HG02970 (cell line): ENCODE measurements around the gene BRD3.

ENCODE experiments used
- ATAC-seq: cut with Tn5 transposase; IDR thresholded peaks from one replicate; pipeline ENCODE4 v1.9.1; 2021; ENCODE audit warnings: mild to moderate bottlenecking, moderate library complexity, moderate number of reproducible peaks; ENCODE audit not compliant: unreplicated experiment, low FRiP score

The BRD3 gene

GRCh38 chr9:134055981-134056461, 11.8 kb downstream of the BRD3 start:
- ATAC-seq, result no peak

GRCh38 chr9:134054891-134055811, 12.7 kb downstream of the BRD3 start:
- no peak for ATAC-seq

DNA sequence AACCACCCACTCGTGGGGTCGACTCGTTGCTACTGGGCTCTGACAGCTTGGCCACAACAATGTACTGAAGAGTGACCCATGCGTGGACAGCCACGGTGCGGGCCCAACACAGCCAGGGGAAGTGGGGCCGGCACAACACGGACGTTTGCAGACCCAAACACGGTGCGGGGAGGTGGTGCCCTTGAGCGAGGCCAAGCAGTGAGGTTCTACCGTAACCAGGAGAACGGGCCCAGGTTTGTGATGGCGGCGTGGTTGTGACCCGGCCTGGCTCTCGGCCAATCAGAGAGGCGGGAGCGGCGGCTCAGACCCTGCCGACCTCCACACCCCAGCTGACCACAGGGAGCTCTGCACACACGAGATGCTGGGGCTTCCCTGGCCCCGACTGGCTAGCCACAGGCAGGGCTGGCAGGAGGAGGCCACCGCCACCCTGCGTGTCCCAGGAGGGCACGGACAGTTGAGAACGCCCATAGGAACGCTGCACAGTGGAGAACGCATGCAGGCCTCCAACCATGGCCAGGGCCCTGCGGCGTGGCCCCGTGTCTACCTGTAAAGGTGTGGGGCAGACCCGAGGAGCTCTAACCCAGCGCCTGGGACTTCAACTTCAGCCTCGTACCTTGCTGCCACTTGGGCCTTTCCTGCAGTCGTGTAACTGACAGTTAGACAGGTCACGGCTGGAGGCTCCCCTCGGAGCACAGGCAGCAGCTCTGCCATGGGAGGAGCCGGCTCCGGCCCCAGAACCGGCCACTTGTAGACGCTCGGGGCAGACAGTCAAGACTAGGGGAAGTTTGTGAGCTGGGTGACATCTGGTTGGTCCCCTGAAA, 13.7 kb downstream of the BRD3 start:
- no peak for ATAC-seq

- no peak for ATAC-seq
Observed at GRCh38 chr9:134053401-134053871, 14.4 kb downstream of the BRD3 start.

DNA sequence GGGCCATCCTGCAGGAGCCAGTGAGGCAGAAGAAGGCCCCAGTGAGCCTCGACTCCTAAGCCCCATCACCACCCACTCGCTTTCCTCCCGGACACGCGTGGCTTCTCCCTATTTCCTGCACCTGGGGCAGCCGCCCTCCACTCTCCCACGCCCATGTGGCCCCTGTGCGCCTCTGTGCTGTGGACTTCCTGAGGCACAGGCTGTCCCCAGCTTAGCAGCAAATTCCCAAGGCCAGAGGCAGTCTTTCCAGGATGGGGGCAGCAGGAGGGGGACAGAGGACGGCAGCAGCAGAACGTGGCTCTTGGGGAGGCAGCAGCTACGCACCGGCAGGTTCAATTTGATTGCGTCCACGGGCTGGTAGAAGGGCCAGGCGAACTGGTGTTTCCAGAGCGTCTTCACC, 14.9 kb downstream of the BRD3 start:
- no peak for ATAC-seq

GRCh38 chr9:134052491-134052890, 15.3 kb downstream of the BRD3 start:
- no peak for ATAC-seq

DNA sequence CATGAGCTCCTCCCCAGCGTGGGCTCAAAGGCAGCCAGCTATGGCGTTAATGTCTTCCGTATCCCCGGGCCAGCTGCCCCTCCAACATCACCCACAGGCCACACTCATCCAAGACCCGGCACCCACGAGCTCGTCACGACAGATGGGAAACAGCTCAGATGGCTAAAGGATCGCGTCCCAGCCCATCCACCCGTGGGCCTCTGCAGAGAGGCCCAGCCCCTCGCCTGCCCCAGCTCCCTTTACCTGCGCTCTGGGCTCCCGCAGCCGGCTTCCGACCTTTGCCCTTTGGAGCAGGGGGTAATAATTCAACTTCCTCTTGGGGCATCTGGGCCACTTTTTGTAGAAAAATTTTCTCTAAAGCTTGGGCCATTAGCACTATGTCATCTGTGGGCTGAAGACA, 16.5 kb downstream of the BRD3 start:
- ATAC-seq, result no peak

- no peak for ATAC-seq
Observed at GRCh38 chr9:134050726-134051125, 17.1 kb downstream of the BRD3 start.

DNA sequence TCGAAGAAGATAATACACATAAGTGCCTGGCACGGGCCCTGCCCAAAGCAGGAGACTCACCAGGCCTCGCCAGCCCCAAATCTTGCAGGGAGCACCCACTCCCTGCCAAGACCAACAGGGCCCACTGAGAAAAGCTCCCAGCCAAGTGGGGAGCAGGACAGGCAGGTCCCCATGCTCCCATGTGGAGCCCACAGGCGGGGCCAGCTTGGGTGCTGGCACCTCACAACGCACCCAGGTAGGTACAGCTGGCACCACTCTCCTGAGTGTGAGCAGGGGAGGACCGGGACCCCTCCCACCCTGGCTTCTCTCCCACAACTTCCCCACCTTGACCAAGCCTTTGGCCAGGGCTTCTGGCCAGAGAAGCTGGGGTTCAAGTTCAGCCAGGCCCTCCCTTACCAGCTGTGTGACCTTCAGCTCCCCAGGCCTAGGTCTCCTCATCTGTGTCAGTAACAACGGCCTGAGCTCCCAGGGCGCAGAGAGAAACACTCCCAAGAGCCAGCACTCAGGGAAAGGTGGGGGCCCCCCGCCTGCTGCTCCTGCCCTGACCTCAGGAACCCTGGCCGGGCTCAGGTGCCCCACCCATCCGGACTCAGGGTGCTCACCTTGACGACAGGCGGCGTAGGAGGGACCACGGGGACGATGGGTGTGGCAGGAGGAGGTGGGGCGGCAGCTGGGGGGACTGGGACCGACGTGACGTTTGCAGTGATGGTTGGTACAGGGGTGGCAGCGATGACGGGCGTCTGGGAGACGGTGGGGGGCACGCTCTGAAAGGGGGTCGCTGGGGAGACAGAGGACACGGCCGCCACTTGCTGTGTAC, 17.8 kb downstream of the BRD3 start:
- no peak for ATAC-seq

GRCh38 chr9:134049236-134049635, 18.6 kb downstream of the BRD3 start:
- ATAC-seq, result no peak

GRCh38 chr9:134048582-134048968, 19.3 kb downstream of the BRD3 start:
- ATAC-seq, result no peak

DNA sequence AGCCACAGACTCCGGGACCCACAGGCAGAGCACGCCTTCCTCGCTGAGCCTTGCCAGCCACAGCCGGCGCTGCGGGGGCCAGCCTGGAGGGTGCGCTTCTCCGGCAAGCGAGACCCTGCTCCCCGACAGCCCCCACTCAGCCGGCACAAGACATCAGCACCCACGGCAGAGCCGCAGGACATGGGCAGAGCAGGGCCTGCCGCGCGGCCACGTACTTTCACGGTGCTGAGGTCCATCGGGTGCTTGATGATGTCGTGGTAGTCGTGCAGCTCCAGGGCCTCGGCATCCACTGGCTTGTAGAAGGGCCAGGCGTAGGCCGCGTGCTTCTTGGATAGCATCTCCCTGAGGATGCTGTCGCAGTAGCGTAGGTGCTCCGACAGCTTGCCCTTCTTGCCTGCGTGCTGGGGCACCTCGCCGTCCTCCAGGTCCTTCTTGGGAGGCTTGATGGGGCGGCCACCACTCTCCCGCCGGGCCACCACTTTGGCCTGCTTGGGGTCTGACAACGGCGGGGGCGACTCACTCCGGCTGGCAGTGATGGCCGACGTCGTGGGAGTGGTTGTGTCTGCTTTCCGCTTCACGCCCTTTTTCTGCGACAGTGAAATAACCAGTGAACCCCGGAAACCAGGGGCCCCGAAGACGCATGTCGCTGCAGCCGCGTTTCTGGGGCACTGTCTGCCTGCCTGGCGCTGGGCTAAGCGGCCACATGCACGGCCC, 19.8 kb downstream of the BRD3 start:
- ATAC-seq, result no peak

DNA sequence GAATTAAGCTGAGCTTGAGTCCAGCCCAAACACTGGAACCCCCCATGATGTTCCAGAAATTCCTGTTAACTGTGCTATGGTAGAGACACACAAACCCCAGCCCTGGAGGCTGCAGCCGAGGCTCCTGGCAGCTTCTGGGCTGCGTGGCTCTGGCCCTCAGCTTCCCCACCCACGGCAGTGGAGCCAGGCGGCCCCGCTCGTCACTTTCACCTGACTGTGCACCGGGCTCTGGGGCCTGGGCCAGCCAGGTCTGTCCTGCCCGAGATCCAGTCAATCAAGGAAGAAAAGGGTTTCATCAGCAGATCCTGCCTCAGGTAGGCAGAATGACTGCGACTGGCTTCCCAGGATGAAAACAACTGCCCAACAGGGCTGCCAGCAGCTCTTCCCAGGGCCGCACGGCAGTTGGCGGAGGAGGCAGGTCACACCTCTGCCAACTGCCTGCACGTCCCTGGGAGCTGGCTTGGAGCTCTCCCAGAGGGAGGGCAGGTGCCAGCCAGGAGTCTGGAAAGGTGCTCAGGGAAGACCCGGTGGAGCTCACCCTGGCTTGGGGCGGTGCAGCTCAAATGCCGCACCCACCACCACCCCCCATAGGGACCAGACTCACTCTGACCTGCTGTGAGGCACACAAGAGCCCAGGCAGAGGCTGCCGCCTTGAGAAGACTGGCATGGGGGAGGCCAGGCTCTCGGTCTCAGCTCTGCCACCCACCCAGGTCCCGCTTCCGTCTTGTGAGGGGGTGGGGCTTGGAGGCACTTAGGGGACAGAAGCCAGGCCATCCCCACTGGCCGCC, 20.7 kb downstream of the BRD3 start:
- ATAC-seq, result no peak

DNA sequence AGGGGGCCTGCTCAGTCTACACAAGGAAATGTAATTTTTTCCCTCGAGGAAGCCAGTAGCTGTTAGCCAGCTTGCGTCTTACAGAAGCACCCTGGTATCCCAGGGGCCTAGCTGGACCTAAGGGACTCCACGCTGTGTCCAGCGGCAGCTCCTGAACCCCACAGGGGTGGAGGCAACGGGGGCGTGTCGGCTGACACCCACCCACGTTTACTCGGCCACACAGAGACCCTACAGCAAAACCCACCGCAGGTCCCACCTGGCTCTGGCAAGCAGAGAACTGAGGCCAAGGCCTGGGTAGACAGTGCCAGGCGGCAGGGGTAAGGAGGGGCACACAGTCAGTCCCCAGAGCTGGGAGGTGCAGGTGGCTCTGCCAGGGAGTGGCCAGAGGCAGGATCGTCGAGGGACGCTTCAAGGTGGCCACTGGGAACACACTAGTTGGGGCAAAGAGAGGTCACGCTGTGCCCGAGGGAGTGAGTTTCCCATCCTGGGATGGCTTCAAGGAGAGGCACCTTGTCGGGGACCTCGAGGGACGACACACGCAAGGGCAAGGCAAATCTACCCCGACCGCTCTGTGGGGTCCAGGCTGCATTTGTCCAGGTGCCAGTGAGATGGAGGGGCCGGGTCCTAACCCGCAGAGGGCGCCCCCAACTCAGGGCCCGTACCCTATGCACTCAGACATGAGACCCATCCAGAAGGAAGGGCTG, 21.8 kb downstream of the BRD3 start:
- no peak for ATAC-seq

GRCh38 chr9:134044944-134045343, 22.9 kb downstream of the BRD3 start:
- ATAC-seq, result no peak

- no peak for ATAC-seq
Observed at GRCh38 chr9:134043531-134043988, 24.3 kb downstream of the BRD3 start.

GRCh38 chr9:134041649-134041962, 26.2 kb downstream of the BRD3 start:
- ATAC-seq, result no peak
